Fibroblast of lung (primary cell): Measurements from ENCODE around the gene ZCCHC2. TPM values are rescaled to one million over a fixed set of nuclear protein-coding genes. Genes with fewer than 3 reads are reported as not detected.

Experiments used
- DNase-seq, 2 donors: peaks; one replicate each; pipeline versions ENCODE4 v3.0.0 to v3.0.0-alpha.2; 2010; ENCODE audit warnings: low read depth in 2 of 2
- H2AFZ ChIP-seq: 2 replicates; pipeline ENCODE4 v1.5.1; 2012; ENCODE audit warnings: low read length, control low read depth, inconsistent platforms
- H3K27ac ChIP-seq: 2 replicates; pipeline ENCODE4 v1.5.1; 2011; ENCODE audit warnings: low read length, control low read depth; ENCODE audit not compliant: insufficient read depth
- H3K27me3 ChIP-seq: 2 replicates; pipeline ENCODE4 v1.5.1; 2011; ENCODE audit warnings: mild to moderate bottlenecking, low read length; ENCODE audit not compliant: control insufficient read depth, insufficient read depth
- H3K36me3 ChIP-seq: 2 replicates; pipeline ENCODE4 v1.5.1; 2011; ENCODE audit warnings: low read length; ENCODE audit not compliant: control insufficient read depth, insufficient read depth
- H3K4me1 ChIP-seq: 2 replicates; pipeline ENCODE4 v1.5.1; 2011; ENCODE audit warnings: low read length; ENCODE audit not compliant: control insufficient read depth, insufficient read depth; ENCODE audit errors: extremely low read depth
- H3K4me2 ChIP-seq: 2 replicates; pipeline ENCODE4 v1.5.1; 2011; ENCODE audit warnings: low read length, control low read depth; ENCODE audit not compliant: insufficient read depth; ENCODE audit errors: extremely low read depth
- H3K4me3 ChIP-seq, 4 experiments: fragments of 200-600 bp in 1 of 4; sonication (generic) in 1 of 4; replicated peaks in 1 of 4; 2 replicates each; pipeline ENCODE4 v1.5.1; 2011 to 2016; ENCODE audit warnings: low read length in 4 of 4, low read depth in 3 of 4, mild to moderate bottlenecking in 3 of 4, control low read depth in 2 of 4, inconsistent platforms in 1 of 4, mixed read lengths in 1 of 4; ENCODE audit not compliant: insufficient read depth in 1 of 4; ENCODE audit errors: control extremely low read depth in 1 of 4
- H3K79me2 ChIP-seq: 2 replicates; pipeline ENCODE4 v1.5.1; 2012; ENCODE audit warnings: mild to moderate bottlenecking, low read length, inconsistent platforms; ENCODE audit not compliant: control insufficient read depth, insufficient read depth
- H3K9ac ChIP-seq: 2 replicates; pipeline ENCODE4 v1.5.1; 2011; ENCODE audit warnings: mild to moderate bottlenecking, low read length, control low read depth; ENCODE audit not compliant: insufficient read depth
- H3K9me3 ChIP-seq: 2 replicates; pipeline ENCODE4 v1.5.1; 2012; ENCODE audit warnings: low read depth, low read length; ENCODE audit not compliant: control insufficient read depth, insufficient read depth
- H4K20me1 ChIP-seq: 2 replicates; pipeline ENCODE4 v1.5.1; 2011; ENCODE audit warnings: low read length; ENCODE audit not compliant: control insufficient read depth, insufficient read depth; ENCODE audit errors: extremely low read depth
- CTCF ChIP-seq, 2 donors: IDR thresholded peaks in 1 of 2; conservative IDR thresholded peaks in 1 of 2; 1 replicate in 1 of 2; 2 replicates in 1 of 2; pipeline ENCODE4 v1.5.1; 2011 to 2012; ENCODE audit warnings: low read length in 2 of 2, control low read depth in 1 of 2, inconsistent platforms in 1 of 2, low read depth in 1 of 2, mild to moderate bottlenecking in 1 of 2
- EZH2 ChIP-seq: IDR thresholded peaks from 2 replicates; pipeline ENCODE4 v1.5.1; 2012; ENCODE audit warnings: low read length, control low read depth, mild to moderate bottlenecking; ENCODE audit errors: missing control alignments
- polyA plus RNA-seq, 2 donors: library from polyadenylated mRNA; depleted of rRNA in 1 of 2; stranded (reverse) in 1 of 2; unstranded in 1 of 2; fragments of >200 nt; gene quantifications; 2 replicates each; pipeline ENCODE4 v1.2.1, GENCODE V29; 2011 to 2012; ENCODE audit warnings: missing spikeins in 1 of 2
- total RNA-seq: library from RNA; depleted of rRNA; stranded (reverse); fragments of >200 nt; gene quantifications from 2 replicates; pipeline ENCODE4 v1.2.1, GENCODE V29; 2014

The ZCCHC2 gene
- total and polyA plus RNA-seq, 2 donors (not counting 1 experiment from before 2014, with no cell fraction given), result 5.3 to 10.9 TPM

GRCh38 chr18:62543021-62543420, 20.2 kb downstream of the ZCCHC2 start:
- H3K9ac ChIP-seq, result no peak overlapping the region
- H3K4me3 ChIP-seq, result no peak overlapping the region
- H3K4me1 ChIP-seq, result no peaks in the 10 kb centered on the region
- no peak overlapping the region for H3K4me2 ChIP-seq
- H4K20me1 ChIP-seq, result no peaks in the 10 kb centered on the region
- no peak for DNase-seq
- no peak overlapping the region for H2AFZ ChIP-seq
- H3K27me3 ChIP-seq, result no peaks in the 10 kb centered on the region
- H3K27ac ChIP-seq, result no peak overlapping the region
- TF ChIP-seq CTCF (conservative IDR thresholded peaks at IDR 0.05 in 1 of 2, IDR thresholded peaks at IDR 0.05 in 1 of 2; ENCODE audit: low read depth in 1 of 2, low read length in 2 of 2), result no peak
- no peak for TF ChIP-seq EZH2
- no peaks in the 10 kb centered on the region for H3K79me2 ChIP-seq
- H3K36me3 ChIP-seq, result no peaks in the 10 kb centered on the region
- H3K9me3 ChIP-seq, result no peaks in the 10 kb centered on the region

- TF ChIP-seq CTCF (conservative IDR thresholded peaks at IDR 0.05 in 1 of 2, IDR thresholded peaks at IDR 0.05 in 1 of 2; ENCODE audit: low read depth in 1 of 2, low read length in 2 of 2) (no peak), EZH2 (no peak)
Observed at GRCh38 chr18:62545098-62545497, 22.3 kb downstream of the ZCCHC2 start.

GRCh38 chr18:62549755-62550154, 26.9 kb downstream of the ZCCHC2 start:
- DNase-seq, result no peak
- H3K27ac ChIP-seq, result no peak overlapping the region
- TF ChIP-seq EZH2, result no peak
- TF ChIP-seq CTCF (conservative IDR thresholded peaks at IDR 0.05 in 1 of 2, IDR thresholded peaks at IDR 0.05 in 1 of 2; ENCODE audit: low read depth in 1 of 2, low read length in 2 of 2), result no peak
- no peak overlapping the region for H3K4me2 ChIP-seq
- H3K36me3 ChIP-seq, result peaks cover 6% of the 10 kb centered on the region
- H3K9me3 ChIP-seq, result no peaks in the 10 kb centered on the region
- no peaks in the 10 kb centered on the region for H3K4me1 ChIP-seq
- H3K27me3 ChIP-seq, result no peaks in the 10 kb centered on the region
- H3K4me3 ChIP-seq, result no peak overlapping the region
- no peaks in the 10 kb centered on the region for H4K20me1 ChIP-seq
- no peak overlapping the region for H3K9ac ChIP-seq
- H3K79me2 ChIP-seq, result no peaks in the 10 kb centered on the region
- no peak overlapping the region for H2AFZ ChIP-seq

More at GRCh38 chr18:62545098-62545497, 22.3 kb downstream of the ZCCHC2 start:
- Histone ChIP-seq H3K9me3 (no peaks in the 10 kb centered on the region), H2AFZ (no peak overlapping the region), H3K27me3 (no peaks in the 10 kb centered on the region), H3K27ac (no peak overlapping the region), H3K4me3 (no peak overlapping the region), H3K79me2 (no peaks in the 10 kb centered on the region), H4K20me1 (no peaks in the 10 kb centered on the region), H3K4me1 (no peaks in the 10 kb centered on the region), H3K36me3 (no peaks in the 10 kb centered on the region), H3K9ac (no peak overlapping the region), H3K4me2 (no peak overlapping the region)
- no peak for DNase-seq
